ENCODE results near the gene SPDYC. TPM values are rescaled to one million over a fixed set of nuclear protein-coding genes. Genes with fewer than 3 reads are reported as not detected.
"Not testable (repeated sequence)": the region's sequence is repeated elsewhere in the genome, so short reads cannot be mapped to it uniquely, and the experiment has no call there.

The SPDYC gene
- total RNA-seq, 2 experiments from 2014 or later: not detected

DNA sequence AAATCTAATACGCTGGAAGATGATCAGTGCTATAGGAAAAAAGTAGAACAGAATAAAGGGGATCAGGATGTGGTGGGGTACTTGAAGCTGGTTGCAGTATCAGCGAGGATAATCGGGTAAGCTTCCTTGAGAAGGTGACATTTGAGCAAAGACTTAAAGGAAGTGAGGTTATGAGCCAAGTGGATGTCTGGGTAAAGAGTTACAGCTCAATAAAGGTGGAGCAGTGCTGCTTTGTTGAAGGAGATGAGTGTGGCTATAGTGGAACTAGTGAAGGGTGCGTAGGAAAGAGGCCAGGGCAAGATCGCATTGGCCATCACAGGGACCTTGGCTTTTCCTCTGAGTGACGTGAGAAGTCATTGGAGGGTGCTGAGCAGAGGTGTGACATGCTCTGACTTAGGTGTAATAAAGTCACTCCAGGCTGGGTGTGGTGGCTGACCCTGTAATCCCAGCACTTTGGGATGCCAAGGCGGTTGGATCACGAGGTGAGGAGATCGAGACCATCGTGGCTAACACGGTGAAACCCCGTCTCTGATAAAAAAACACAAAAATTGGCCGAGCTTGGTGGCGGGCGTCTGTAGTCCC lies 33.4 kb upstream of the SPDYC start:
- H3K4me1 Mint-ChIP-seq: peaks cover 27% of the 10 kb centered on the region
- CTCF ChIA-PET: interaction anchor here (0.9 to 3.2 kb wide), 5 partner anchors 11 to 122 kb away, joined by 3 to 12 read pairs (median 4); partner anchors contain the start of genes ARL2 and ZNHIT2

DNA sequence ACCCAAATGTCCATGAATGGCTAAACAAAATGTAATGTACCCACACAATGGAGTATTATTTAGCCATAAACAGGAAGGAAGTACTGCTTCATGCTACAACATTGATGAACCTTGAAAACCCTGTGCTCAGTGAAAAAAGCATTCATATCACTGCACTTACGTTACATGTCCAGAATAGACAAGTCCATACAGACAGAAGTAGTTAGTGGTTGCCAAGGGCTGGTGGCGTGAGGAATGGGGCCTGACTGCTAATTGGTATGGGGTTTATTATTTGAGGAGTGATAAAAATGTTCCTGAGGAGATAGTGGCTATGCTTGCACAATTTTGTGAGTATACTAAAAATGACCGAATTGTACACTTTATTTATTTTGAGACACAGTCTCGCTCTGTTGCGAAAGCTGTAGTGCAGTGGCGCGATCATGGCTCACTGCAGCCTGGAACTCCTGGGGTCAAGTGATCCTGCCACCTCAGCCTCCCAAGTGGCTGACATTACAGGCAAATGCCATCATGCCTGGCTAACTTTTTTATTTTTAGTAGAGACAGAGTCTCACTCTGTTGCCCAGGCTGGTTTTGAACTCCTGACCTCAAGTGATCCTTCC lies 28.0 kb upstream of the SPDYC start:
- H3K36me3 Mint-ChIP-seq (ENCODE audit: low read depth): no peaks in the 10 kb centered on the region
- ChIA-PET POLR2A (no interaction called here), CTCF (no interaction called here)
- H3K4me3 Mint-ChIP-seq: no peak overlapping the region
- H3K9me3 Mint-ChIP-seq: no peaks in the 10 kb centered on the region
- H3K27ac Mint-ChIP-seq: no peak overlapping the region
- H3K27me3 Mint-ChIP-seq: peaks cover 31% of the 10 kb centered on the region
- no peaks in the 10 kb centered on the region for H3K4me1 Mint-ChIP-seq
- no peak for DNase-seq

More for the DNA sequence above, 33.4 kb upstream of the SPDYC start:
- no peak for DNase-seq
- Mint-ChIP-seq H3K27me3 (peaks cover 13% of the 10 kb centered on the region), H3K36me3 (ENCODE audit: low read depth) (peaks cover 10% of the 10 kb centered on the region), H3K9me3 (no peaks in the 10 kb centered on the region), H3K4me3 (peak overlapping the region; percentile 56), H3K27ac (peak overlapping the region; percentile 84)
- POLR2A ChIA-PET: no interaction called here

DNA sequence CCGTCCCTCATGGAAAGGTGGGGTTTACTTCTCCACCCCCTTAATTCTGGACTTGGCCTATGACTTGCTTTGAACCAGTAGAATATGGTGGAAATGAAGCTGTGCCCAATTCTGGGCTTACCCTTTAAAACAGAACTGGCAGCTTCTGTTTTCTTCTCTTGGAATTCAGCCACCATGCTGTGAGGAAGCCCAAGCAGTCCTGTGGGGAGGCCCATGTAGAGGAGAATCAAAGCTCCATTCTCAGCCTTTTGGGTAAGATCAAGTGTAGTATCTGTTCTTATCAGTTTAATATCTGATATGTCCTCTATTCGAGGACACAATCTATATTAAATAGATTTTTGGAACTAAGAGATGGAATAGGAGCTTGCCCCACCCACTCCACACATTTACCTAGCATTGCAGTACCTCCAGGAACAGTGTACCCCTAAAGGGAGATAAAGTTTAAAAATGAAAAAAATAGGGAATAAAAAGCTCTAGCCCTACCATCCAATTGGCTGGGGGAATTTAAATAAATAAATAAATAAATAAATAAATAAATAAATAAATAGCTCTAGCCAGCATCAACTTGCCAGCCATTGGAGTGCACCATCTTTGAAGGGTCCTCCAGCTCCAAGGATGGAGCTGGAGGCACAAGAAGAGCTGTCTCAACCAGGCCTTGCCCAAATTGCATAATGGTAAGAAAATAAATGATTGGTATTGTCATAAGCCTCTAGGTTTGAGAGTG lies 22.5 kb upstream of the SPDYC start:
- ChIA-PET POLR2A (no interaction called here), CTCF (interaction anchor here (0.6 to 2.7 kb wide), 3 partner anchors 12 to 294 kb away, joined by 5 to 12 read pairs (median 6); partner anchors contain the start of gene SYVN1)
- Mint-ChIP-seq H3K36me3 (ENCODE audit: low read depth) (no peaks in the 10 kb centered on the region), H3K27me3 (peaks cover 17% of the 10 kb centered on the region), H3K4me1 (peaks cover 14% of the 10 kb centered on the region), H3K9me3 (no peaks in the 10 kb centered on the region), H3K27ac (no peak overlapping the region), H3K4me3 (no peak overlapping the region)
- no peak for DNase-seq

DNA sequence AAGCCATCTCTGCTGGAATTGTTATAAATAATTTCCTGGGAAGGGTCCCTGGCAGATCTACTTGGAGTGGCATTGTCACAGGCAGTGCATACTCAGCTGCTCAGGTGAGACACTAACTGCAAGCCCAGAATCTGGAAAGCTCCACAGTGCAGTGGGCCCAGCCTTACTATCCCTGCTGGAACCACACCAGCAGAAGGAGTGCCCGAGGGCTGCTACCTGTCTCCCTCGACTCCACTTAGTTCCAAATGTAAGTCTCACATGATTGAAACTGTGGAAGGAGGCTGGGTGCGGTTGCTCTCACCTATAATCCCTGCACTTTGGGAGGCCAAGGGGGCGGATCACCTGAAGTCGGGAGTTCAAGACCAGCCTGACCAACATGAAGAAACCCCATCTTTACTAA lies 21.4 kb upstream of the SPDYC start:
- POLR2A ChIA-PET: no interaction called here
- Mint-ChIP-seq H3K27me3 (peaks cover 23% of the 10 kb centered on the region), H3K9me3 (no peaks in the 10 kb centered on the region), H3K27ac (no peak overlapping the region), H3K4me1 (peaks cover 18% of the 10 kb centered on the region), H3K36me3 (ENCODE audit: low read depth) (no peaks in the 10 kb centered on the region), H3K4me3 (no peak overlapping the region)
- no peak for DNase-seq
- CTCF ChIA-PET: interaction anchor here (0.8 to 2.7 kb wide), 3 partner anchors 13 to 209 kb away, joined by 4 to 12 read pairs (median 6); partner anchors contain the start of gene SYVN1

DNA sequence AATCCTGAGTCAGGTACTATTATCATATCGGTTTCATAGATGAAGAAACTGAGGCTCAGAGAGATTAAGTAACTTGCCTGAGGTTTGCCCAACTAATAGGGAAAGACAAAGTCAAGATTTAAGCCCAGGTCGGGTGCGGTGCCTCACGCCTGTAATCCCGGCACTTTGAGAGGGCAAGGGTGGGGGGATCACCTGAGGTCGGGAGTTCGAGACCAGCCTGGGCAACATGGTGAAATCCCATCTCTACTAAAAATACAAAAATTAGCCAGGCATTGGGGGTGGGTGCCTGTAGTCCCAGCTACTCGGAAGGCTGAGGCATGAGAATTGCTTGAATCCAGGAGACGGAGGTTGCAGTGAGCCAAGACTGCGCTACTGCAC lies 19.9 kb upstream of the SPDYC start:
- H3K4me3 Mint-ChIP-seq; H3K27ac Mint-ChIP-seq; CTCF ChIA-PET; DNase-seq; H3K36me3 Mint-ChIP-seq (ENCODE audit: low read depth); POLR2A ChIA-PET; H3K9me3 Mint-ChIP-seq: not testable (repeated sequence)
- H3K4me1 Mint-ChIP-seq: peaks cover 18% of the 10 kb centered on the region
- H3K27me3 Mint-ChIP-seq: peaks cover 25% of the 10 kb centered on the region

DNA sequence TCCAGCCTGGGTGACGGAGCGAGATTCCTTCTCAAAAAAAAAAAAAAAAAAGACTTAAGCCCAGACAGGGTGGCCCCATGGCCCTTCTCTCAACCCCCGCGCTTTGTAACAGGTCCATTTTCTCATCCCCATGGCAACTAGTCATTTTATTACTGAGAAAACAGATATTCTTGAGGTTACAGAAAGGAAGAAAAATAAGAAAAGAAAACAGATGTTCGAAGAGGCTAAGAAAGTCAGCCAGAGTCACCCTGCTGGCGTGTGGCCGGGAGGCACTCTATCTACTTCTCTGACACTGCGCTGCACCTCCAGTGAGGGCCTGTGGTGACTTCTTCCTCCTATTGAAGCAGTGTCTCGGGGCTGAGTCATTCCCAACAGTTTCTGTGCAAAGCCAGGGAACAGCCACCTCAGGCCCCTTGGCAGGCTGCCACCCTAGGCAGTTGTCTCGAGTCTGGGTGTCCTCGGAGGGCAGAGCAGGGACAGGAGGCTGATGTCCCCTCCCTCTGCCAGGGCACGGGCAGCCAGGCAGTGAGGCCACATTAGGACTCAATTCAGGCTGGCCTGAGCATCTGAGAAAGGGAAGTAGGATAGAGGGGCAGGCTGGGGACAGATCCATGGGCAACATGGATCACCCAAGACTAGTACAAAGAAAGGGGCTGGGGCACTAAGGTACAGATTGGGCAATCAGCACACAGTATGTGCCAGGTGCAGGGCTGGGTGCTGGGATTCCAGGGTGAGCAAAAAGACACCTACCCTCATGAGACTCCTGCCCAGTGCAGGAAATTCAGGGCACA lies 19.3 kb upstream of the SPDYC start:
- Mint-ChIP-seq H3K27me3 (peaks cover 19% of the 10 kb centered on the region), H3K9me3 (no peaks in the 10 kb centered on the region), H3K4me3 (no peak overlapping the region), H3K36me3 (ENCODE audit: low read depth) (no peaks in the 10 kb centered on the region), H3K4me1 (peaks cover 18% of the 10 kb centered on the region), H3K27ac (no peak overlapping the region)
- no peak for DNase-seq
- POLR2A ChIA-PET: no interaction called here
- CTCF ChIA-PET: no interaction called here

DNA sequence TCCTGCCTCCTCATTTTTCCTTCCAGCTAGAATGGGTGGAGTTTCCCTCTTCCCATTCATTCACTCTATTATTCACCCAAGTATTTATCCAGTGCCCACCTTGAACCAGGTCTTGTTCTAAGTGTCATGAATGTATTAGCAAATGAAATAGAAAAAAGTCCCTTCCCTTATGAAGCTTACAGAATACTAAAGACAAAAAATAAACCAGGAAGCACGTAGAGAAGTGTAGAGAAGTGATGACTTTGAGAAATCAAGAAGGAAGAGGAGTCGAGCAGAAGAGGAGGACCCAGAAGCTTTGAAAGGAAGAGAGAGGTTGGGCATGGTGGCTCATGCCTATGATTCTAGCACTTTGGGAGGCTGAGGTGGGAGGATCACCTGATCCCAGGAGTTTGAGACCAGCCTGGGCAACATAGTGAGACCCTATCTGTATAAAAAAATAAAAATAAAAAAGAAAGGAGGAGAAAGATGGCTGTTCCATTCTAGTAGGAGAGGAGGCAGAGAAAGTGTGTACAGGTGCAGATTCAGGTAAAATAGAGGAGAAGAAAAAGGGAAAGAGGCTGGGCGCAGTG lies 18.6 kb upstream of the SPDYC start:
- DNase-seq: no peak
- no peak overlapping the region for H3K27ac Mint-ChIP-seq
- no peaks in the 10 kb centered on the region for H3K36me3 Mint-ChIP-seq (ENCODE audit: low read depth)
- peaks cover 18% of the 10 kb centered on the region for H3K4me1 Mint-ChIP-seq
- H3K27me3 Mint-ChIP-seq: peaks cover 13% of the 10 kb centered on the region
- CTCF ChIA-PET: no interaction called here
- no peak overlapping the region for H3K4me3 Mint-ChIP-seq
- no peaks in the 10 kb centered on the region for H3K9me3 Mint-ChIP-seq
- POLR2A ChIA-PET: no interaction called here

DNA sequence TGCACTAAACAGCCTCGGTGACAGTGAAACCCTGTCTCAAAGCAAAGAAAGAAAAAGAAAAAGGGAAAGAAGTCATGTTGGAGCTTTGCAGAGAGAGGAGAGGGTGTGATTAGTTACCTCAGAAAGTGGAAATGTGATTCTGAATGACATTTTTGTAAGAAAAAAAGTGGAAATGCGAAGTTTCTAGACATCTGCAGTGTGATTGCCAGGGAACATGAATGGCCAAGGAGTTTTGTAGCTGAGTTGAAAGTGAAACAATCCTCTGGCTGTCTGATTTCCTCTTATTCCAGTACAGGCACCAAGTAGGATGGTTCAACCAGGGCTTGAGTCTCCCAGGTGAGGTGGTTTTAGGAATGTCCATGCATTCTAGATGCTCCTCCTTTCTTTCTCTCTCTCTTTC lies 17.9 kb upstream of the SPDYC start:
- DNase-seq: no peak
- no peaks in the 10 kb centered on the region for H3K36me3 Mint-ChIP-seq (ENCODE audit: low read depth)
- H3K4me3 Mint-ChIP-seq: no peak overlapping the region
- no peaks in the 10 kb centered on the region for H3K9me3 Mint-ChIP-seq
- no peak overlapping the region for H3K27ac Mint-ChIP-seq
- ChIA-PET CTCF (interaction anchor here (0.6 kb wide), 1 partner anchor 298 kb away, joined by 3 read pairs; no protein-coding TSS in a partner anchor), POLR2A (no interaction called here)
- H3K27me3 Mint-ChIP-seq: peaks cover 13% of the 10 kb centered on the region
- peaks cover 21% of the 10 kb centered on the region for H3K4me1 Mint-ChIP-seq

DNA sequence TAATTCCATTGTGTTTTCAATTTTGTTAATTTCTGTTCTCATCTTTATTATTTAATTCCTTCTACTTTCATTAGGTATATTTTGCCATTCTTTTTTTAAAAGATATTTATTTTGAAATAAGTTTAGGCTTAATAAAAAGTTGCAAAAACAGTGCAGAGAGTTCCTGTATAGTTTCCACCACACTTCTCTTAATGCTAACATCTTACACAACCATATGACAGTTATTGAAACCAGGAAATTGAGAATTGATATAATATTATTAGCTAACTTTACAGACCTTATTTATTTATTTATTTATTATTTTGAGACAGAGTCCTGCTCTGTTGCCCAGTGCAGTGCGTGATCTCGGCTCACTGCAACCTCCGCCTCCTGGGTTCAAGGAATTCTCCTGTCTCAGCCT lies 13.8 kb upstream of the SPDYC start:
- ChIA-PET POLR2A (no interaction called here), CTCF (no interaction called here)
- Mint-ChIP-seq H3K4me3 (no peak overlapping the region), H3K27ac (no peak overlapping the region), H3K9me3 (no peaks in the 10 kb centered on the region), H3K36me3 (ENCODE audit: low read depth) (no peaks in the 10 kb centered on the region), H3K27me3 (peaks cover 19% of the 10 kb centered on the region), H3K4me1 (peaks cover 20% of the 10 kb centered on the region)
- DNase-seq: no peak

DNA sequence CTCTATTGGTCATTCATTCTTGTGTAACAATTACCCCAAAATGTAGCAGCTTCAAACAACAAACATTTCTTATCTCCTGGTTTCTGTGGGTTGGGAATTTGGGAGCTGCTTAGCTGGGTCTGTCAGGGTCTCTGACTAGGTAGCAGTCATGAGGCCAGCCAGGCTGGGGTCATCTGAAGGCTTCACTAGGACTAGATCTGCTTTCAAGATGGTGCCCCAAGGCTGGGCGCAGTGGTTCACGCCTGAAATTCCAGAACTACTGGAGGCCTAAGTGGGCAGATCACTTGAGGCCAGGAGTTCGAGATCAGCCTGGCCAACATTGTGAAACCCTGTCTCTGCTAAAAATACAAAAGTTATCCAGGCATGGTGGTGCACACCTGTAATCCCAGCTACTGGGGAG lies 13.1 kb upstream of the SPDYC start:
- no peaks in the 10 kb centered on the region for H3K9me3 Mint-ChIP-seq

DNA sequence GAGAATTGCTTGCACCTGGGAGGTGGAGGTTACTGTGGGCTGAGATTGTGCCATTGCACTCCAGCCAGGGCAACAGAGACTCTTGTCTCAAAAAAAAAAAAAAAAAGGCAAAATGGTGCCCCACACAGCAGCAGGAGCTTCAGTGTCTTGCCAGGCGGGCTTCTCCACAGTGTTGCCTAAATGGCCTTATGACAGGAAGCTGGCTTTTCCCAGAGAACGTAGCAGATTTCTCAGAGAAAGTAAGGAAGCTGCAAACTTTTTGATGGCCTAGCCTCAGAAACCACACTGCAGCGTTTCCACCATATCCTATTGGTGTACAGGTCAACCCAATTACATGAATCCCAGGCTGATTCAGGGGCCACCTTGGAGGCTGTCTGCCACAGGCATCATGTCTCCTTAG lies 12.7 kb upstream of the SPDYC start:
- H3K36me3 Mint-ChIP-seq (ENCODE audit: low read depth): no peaks in the 10 kb centered on the region
- no peaks in the 10 kb centered on the region for H3K9me3 Mint-ChIP-seq
- no peak for DNase-seq
- H3K27me3 Mint-ChIP-seq: peaks cover 19% of the 10 kb centered on the region
- ChIA-PET POLR2A (no interaction called here), CTCF (interaction anchor here (0.5 kb wide), 1 partner anchor 21 kb away, joined by 3 read pairs; no protein-coding TSS in a partner anchor)
- H3K27ac Mint-ChIP-seq: no peak overlapping the region
- H3K4me1 Mint-ChIP-seq: peaks cover 13% of the 10 kb centered on the region
- no peak overlapping the region for H3K4me3 Mint-ChIP-seq

More for the DNA sequence above, 13.1 kb upstream of the SPDYC start:
- no peak for DNase-seq
- peaks cover 17% of the 10 kb centered on the region for H3K4me1 Mint-ChIP-seq
- ChIA-PET POLR2A (no interaction called here), CTCF (interaction anchor here (0.5 kb wide), 1 partner anchor 21 kb away, joined by 3 read pairs; no protein-coding TSS in a partner anchor)
- no peak overlapping the region for H3K4me3 Mint-ChIP-seq
- H3K36me3 Mint-ChIP-seq (ENCODE audit: low read depth): no peaks in the 10 kb centered on the region
- peaks cover 19% of the 10 kb centered on the region for H3K27me3 Mint-ChIP-seq
- H3K27ac Mint-ChIP-seq: no peak overlapping the region

DNA sequence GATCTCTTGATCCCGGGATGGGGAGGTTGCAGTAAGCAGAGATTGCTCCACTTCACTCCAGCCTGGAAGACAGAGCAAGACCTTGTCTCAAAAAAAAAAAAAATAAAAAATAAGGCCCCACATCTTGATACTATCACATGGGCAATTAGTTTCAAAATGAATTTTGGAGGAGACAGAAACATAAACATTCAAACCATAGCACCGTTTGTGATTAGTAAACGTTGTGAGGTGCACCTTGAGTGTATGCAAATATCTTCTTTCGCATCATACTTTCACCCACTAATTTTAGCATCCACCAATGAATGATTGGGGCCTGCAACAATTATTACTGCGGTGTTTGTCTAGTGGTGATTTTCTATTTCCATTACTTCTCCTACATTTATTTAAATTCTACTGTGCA lies 11.0 kb upstream of the SPDYC start:
- no peak overlapping the region for H3K27ac Mint-ChIP-seq
- CTCF ChIA-PET: no interaction called here
- no peak for DNase-seq
- H3K4me3 Mint-ChIP-seq: no peak overlapping the region
- peaks cover 9% of the 10 kb centered on the region for H3K4me1 Mint-ChIP-seq
- no peaks in the 10 kb centered on the region for H3K36me3 Mint-ChIP-seq (ENCODE audit: low read depth)
- H3K27me3 Mint-ChIP-seq: peaks cover 10% of the 10 kb centered on the region
- POLR2A ChIA-PET: no interaction called here
- H3K9me3 Mint-ChIP-seq: no peaks in the 10 kb centered on the region

Data from activated CD4-positive, alpha-beta T cell treated with anti-CD3 and anti-CD28 coated beads, Interleukin-2, amount 10 ng/mL, durations not matched to agents 7 days and 5 days (primary cell).